Adrenal gland (tissue), 5 donors: ENCODE measurements around the gene PLD1.

Experiments used
- CTCF ChIP-seq, 6 experiments: fragments of 450-650 bp in 4 of 6; fragments of 200-600 bp in 2 of 6; sonication (generic) in 1 of 6; IDR thresholded peaks; 1 replicate in 5 of 6; 2 replicates in 1 of 6; pipeline versions ENCODE4 v1.5.1 to v1.8.0; 2016 to 2021; ENCODE audit warnings: antibody characterized with exemption in 6 of 6, mild to moderate bottlenecking in 2 of 6, moderate library complexity in 1 of 6
- POLR2A ChIP-seq, 2 donors: fragments of 450-650 bp; IDR thresholded peaks; one replicate each; pipeline ENCODE4 v1.6.1; 2017; ENCODE audit warnings: antibody characterized with exemption in 2 of 2, mild to moderate bottlenecking in 2 of 2, moderate library complexity in 1 of 2
- donor health status: DM: no; HTN: no; CAD: no.

- TF ChIP-seq CTCF (IDR thresholded peaks at IDR 0.05) = no peak
- no peak for TF ChIP-seq POLR2A (IDR thresholded peaks at IDR 0.05)
Observed at GRCh38 chr3:171851660-171852058, 41.4 kb upstream of the PLD1 start.
